ENCODE results near the gene GPR161.

GPR161 gene

DNA sequence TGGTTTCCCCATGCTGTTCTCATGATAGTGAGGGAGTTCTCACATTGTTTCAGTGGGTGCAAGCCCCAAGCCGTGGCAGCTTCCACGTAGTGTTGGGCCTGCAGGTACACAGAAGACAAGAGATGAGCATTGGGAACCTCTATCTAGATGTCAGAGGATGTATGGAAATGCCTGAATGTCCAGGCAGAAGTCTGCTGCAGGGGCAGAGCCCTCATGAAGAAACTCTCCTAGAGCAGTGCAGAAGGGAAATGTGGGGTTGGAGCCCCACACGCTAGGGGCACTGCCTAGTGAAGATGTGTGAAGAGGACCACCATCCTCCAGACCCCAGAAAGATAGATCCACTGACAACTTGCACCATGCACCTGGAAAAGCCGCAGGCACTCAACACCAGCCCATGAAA lies 17.0 kb downstream of the GPR161 start:
- no peak for DNase-seq (ENCODE audit: extremely low read depth, low read depth)

GRCh38 chr1:168116327-168116799 lies 20.4 kb downstream of the GPR161 start:
- no peak for DNase-seq (ENCODE audit: extremely low read depth, low read depth)
- TF ChIP-seq, protein P1, sequence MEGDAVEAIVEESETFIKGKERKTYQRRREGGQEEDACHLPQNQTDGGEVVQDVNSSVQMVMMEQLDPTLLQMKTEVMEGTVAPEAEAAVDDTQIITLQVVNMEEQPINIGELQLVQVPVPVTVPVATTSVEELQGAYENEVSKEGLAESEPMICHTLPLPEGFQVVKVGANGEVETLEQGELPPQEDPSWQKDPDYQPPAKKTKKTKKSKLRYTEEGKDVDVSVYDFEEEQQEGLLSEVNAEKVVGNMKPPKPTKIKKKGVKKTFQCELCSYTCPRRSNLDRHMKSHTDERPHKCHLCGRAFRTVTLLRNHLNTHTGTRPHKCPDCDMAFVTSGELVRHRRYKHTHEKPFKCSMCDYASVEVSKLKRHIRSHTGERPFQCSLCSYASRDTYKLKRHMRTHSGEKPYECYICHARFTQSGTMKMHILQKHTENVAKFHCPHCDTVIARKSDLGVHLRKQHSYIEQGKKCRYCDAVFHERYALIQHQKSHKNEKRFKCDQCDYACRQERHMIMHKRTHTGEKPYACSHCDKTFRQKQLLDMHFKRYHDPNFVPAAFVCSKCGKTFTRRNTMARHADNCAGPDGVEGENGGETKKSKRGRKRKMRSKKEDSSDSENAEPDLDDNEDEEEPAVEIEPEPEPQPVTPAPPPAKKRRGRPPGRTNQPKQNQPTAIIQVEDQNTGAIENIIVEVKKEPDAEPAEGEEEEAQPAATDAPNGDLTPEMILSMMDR (IDR thresholded peaks at IDR 0.05; ENCODE audit: low read depth, low read length) = no peak

More for the DNA sequence above, 17.0 kb downstream of the GPR161 start:
- TF ChIP-seq, protein P1 (IDR thresholded peaks at IDR 0.05; ENCODE audit: low read depth, low read length) = no peak

DNA sequence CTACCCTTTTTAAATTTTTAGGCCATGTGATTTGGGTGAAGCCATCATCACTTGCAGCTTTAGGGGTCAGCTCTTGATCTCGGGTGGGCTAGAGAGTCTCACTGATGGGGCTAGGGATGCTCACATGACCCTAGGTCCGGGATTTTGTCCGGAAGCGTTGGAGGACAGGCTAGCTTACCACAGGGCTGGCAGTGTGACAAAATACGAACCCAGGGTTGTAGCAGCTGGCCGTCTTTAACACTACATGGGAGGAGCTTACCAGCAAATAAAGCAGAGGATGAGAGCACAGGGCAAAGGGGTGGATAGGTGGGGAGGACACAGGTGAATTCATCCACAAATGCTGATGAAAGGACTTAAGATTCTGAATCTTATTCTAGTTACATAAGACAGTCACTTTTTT lies 21.9 kb downstream of the GPR161 start:
- DNase-seq (ENCODE audit: extremely low read depth, low read depth) = no peak
- TF ChIP-seq, protein P1 (IDR thresholded peaks at IDR 0.05; ENCODE audit: low read depth, low read length) = no peak

GRCh38 chr1:168112673-168113305 lies 23.9 kb downstream of the GPR161 start:
- no peak for DNase-seq (ENCODE audit: extremely low read depth, low read depth)
- TF ChIP-seq, protein P1 (IDR thresholded peaks at IDR 0.05; ENCODE audit: low read depth, low read length) = no peak

DNA sequence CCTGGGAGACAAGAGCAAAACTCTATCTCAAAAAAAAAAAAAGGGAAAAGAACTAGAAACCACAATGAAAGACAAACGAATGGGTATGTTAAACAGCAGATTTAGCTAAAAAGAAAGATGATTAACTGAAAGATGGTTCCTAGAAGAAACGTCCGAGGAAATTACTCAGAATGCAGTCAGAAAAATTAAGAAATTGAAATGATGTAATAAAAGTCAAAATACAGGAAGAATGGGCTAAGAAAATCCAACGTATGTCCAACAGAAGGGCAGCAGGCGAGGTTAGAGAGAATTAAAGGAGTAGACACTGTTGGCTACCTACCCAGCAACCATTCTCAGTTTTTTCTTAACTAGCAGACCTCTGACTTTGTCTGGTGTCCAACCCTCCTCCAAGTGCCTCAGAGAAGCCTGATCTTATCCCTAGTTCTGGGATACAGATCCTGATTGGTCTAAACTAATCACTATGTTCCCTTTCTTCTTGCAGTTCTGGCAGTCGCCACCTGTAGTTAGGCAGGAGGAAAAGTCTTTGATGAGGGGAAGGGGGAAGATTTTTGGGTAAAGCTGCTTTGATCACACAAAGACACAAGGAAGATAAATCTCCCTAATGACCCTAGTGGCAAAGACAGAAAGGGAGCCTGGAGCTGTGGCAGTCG lies 25.7 kb downstream of the GPR161 start:
- TF ChIP-seq, protein P1 (IDR thresholded peaks at IDR 0.05; ENCODE audit: low read depth, low read length) = no peak
- DNase-seq (ENCODE audit: extremely low read depth, low read depth) = no peak

- TF ChIP-seq, protein P1 (IDR thresholded peaks at IDR 0.05; ENCODE audit: low read depth, low read length) = no peak
These were observed 30.5 kb downstream of the GPR161 start for GRCh38 chr1:168106274-168106673.

GRCh38 chr1:168105846-168106245 lies 30.9 kb downstream of the GPR161 start:
- TF ChIP-seq, protein P1 (IDR thresholded peaks at IDR 0.05; ENCODE audit: low read depth, low read length) = no peak
- DNase-seq (ENCODE audit: extremely low read depth, low read depth) = no peak

More at GRCh38 chr1:168106274-168106673, 30.5 kb downstream of the GPR161 start:
- no peak for DNase-seq (ENCODE audit: extremely low read depth, low read depth)
